GM21723 (cell line): ENCODE measurements around the gene KCNQ1.

Experiments used
- ATAC-seq: cut with Tn5 transposase; IDR thresholded peaks from one replicate; pipeline ENCODE4 v1.9.1; 2021; ENCODE audit warnings: mild to moderate bottlenecking, moderate library complexity; ENCODE audit not compliant: unreplicated experiment

KCNQ1 gene

GRCh38 chr11:2509481-2510001 is 64.7 kb downstream of the KCNQ1 start:
- ATAC-seq = no peak

GRCh38 chr11:2510626-2511402 is 66.0 kb downstream of the KCNQ1 start:
- no peak for ATAC-seq

GRCh38 chr11:2511421-2512369 is 66.9 kb downstream of the KCNQ1 start:
- no peak for ATAC-seq

- ATAC-seq = no peak
Measured at GRCh38 chr11:2512431-2513407, 67.9 kb downstream of the KCNQ1 start.

- no peak for ATAC-seq
Measured at GRCh38 chr11:2513441-2513840, 68.6 kb downstream of the KCNQ1 start.

- no peak for ATAC-seq
Measured at GRCh38 chr11:2515401-2516275, 70.8 kb downstream of the KCNQ1 start.

GRCh38 chr11:2516276-2517015 is 71.6 kb downstream of the KCNQ1 start:
- ATAC-seq = no peak

GRCh38 chr11:2517016-2517385 is 72.2 kb downstream of the KCNQ1 start:
- no peak for ATAC-seq

- ATAC-seq = no peak
Measured at GRCh38 chr11:2517386-2518064, 72.7 kb downstream of the KCNQ1 start.

GRCh38 chr11:2518111-2518982 is 73.5 kb downstream of the KCNQ1 start:
- ATAC-seq = no peak

GRCh38 chr11:2518983-2519340 is 74.2 kb downstream of the KCNQ1 start:
- ATAC-seq = no peak

- no peak for ATAC-seq
Measured at GRCh38 chr11:2519517-2519861, 74.7 kb downstream of the KCNQ1 start.

GRCh38 chr11:2519862-2520735 is 75.3 kb downstream of the KCNQ1 start:
- ATAC-seq = no peak

- ATAC-seq = no peak
Measured at GRCh38 chr11:2520736-2521035, 75.9 kb downstream of the KCNQ1 start.

- ATAC-seq = no peak
Measured at GRCh38 chr11:2521081-2521732, 76.4 kb downstream of the KCNQ1 start.
